ENCODE measurements around the gene TAF13. TPM values are rescaled to one million over a fixed set of nuclear protein-coding genes. Genes with fewer than 3 reads are reported as not detected.

The TAF13 gene
- total and polyA plus RNA-seq, 9 of the 15 experiments (the other 6 are each of a cell fraction or from before 2014, with no cell fraction given) = 14.9 to 77.2 (median 38.7) TPM

DNA sequence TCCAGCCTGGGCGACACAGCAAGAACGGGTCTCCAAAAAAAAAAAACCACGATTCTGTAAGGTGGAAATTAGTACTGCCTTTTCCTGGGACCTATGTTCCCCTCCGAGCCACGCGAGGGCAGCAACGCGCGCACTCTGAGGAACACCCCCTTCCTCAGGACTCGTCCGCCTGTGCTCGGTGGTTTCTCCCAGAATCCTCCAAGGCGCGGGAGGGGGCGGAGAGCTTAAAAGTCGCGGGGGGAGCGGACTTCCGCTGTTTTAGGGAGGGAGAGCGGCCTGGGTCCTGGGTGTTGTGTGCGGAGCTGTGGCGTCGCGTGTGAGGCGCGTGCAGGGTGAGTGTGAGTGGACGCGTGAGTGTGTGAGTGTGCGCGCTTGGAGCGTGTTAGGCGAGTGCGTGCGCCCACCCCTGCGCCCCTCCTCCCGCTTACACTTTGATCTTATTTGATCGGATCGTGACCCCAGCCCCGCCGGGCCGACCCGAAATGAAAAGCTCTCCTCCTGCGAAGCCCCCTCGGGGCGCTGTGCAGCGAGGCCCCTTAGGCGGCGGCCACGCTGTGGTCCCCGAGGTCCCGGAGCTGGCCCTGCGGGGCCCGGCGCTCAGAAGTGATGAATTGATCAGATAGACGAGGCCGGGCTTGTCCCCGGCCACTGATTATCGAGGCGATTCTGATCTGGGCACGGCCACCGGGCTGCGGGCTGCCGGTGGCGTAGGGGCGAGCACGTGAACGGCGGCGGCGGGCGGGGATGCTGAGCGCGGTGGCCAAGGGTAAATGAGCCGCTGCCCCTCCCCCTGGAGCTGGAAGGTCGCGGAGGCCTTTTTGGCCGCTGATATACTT is 24.4 kb upstream of the TAF13 start (continued):
- TF ChIP-seq GTF2F1 (IDR thresholded peaks at IDR 0.05; ENCODE audit: low read depth, low read length) (peak; percentile 90), ZC3H8 (IDR thresholded peaks at IDR 0.05) (no peak), HMBOX1 (IDR thresholded peaks at IDR 0.05) (peak; percentile 72; the same call in 1 of the 2 replicates), RBM14 (IDR thresholded peaks at IDR 0.05; ENCODE audit: borderline replicate concordance, insufficient read depth, low read depth, low read length) (peak; percentile 83; the same call in 1 of the 2 replicates), SRF (CRISPR knock-in tag; IDR thresholded peaks at IDR 0.05) (peak; percentile 58 to 87), ZNF174 (CRISPR knock-in tag; IDR thresholded peaks at IDR 0.05) (no peak), RAD21 (CRISPR knock-in tag; conservative IDR thresholded peaks at IDR 0.05 in 1 of 2, IDR thresholded peaks at IDR 0.05 in 1 of 2) (peak; percentile 50 to 55), ATF1 (CRISPR knock-in tag; IDR thresholded peaks at IDR 0.05) (no peak), ATF1 (tag; IDR thresholded peaks at IDR 0.05) (peak; percentile 87), ZNF75A (CRISPR knock-in tag; IDR thresholded peaks at IDR 0.05) (no peak; the same call in 1 of the 2 replicates), NCOA2 (IDR thresholded peaks at IDR 0.05; ENCODE audit: partially characterized antibody in 2 of 2) (no peak), ZNF699 (CRISPR knock-in tag; IDR thresholded peaks at IDR 0.05; ENCODE audit: insufficient replicate concordance) (no peak), CHD1 (IDR thresholded peaks at IDR 0.05; ENCODE audit: low read length) (peak; percentile 99), TCF3 (CRISPR knock-in tag; IDR thresholded peaks at IDR 0.05) (peak; percentile 35), MEF2A (IDR thresholded peaks at IDR 0.05; ENCODE audit: control insufficient read depth, low read depth, low read length) (no peak), ZNF583 (CRISPR knock-in tag; IDR thresholded peaks at IDR 0.05) (0 out of 2 replicates have a peak, but pooled peaks have one; percentile 17), NFE2L1 (tag; IDR thresholded peaks at IDR 0.05; ENCODE audit: borderline replicate concordance, low read depth) (no peak)
- TF ChIP-seq, protein P1, sequence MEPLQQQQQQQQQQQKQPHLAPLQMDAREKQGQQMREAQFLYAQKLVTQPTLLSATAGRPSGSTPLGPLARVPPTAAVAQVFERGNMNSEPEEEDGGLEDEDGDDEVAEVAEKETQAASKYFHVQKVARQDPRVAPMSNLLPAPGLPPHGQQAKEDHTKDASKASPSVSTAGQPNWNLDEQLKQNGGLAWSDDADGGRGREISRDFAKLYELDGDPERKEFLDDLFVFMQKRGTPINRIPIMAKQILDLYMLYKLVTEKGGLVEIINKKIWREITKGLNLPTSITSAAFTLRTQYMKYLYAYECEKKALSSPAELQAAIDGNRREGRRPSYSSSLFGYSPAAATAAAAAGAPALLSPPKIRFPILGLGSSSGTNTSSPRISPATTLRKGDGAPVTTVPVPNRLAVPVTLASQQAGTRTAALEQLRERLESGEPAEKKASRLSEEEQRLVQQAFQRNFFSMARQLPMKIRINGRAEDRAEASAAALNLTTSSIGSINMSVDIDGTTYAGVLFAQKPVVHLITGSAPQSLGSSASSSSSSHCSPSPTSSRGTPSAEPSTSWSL (CRISPR knock-in tag; IDR thresholded peaks at IDR 0.05; ENCODE audit: borderline replicate concordance) = 0 out of 2 replicates have a peak, but pooled peaks have one; percentile 11
- TF ChIP-seq, protein P2, sequence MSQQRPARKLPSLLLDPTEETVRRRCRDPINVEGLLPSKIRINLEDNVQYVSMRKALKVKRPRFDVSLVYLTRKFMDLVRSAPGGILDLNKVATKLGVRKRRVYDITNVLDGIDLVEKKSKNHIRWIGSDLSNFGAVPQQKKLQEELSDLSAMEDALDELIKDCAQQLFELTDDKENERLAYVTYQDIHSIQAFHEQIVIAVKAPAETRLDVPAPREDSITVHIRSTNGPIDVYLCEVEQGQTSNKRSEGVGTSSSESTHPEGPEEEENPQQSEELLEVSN (IDR thresholded peaks at IDR 0.05; ENCODE audit: borderline replicate concordance in 1 of 2, extremely low read depth in 1 of 2, insufficient read depth in 1 of 2, insufficient read length in 1 of 2, low read depth in 1 of 2, low read length in 1 of 2, poor library complexity in 1 of 2, severe bottlenecking in 1 of 2) = peak; percentile 95 to 97
- TF ChIP-seq, protein P3, sequence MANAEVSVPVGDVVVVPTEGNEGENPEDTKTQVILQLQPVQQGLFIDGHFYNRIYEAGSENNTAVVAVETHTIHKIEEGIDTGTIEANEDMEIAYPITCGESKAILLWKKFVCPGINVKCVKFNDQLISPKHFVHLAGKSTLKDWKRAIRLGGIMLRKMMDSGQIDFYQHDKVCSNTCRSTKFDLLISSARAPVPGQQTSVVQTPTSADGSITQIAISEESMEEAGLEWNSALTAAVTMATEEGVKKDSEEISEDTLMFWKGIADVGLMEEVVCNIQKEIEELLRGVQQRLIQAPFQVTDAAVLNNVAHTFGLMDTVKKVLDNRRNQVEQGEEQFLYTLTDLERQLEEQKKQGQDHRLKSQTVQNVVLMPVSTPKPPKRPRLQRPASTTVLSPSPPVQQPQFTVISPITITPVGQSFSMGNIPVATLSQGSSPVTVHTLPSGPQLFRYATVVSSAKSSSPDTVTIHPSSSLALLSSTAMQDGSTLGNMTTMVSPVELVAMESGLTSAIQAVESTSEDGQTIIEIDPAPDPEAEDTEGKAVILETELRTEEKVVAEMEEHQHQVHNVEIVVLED (CRISPR knock-in tag; IDR thresholded peaks at IDR 0.05) = peak; percentile 58
